NCI-H146 (cell line): ENCODE measurements around the gene CSNK1D.
"Not testable (repeated sequence)": the region's sequence is repeated elsewhere in the genome, so short reads cannot be mapped to it uniquely, and the experiment has no call there.

Source experiments
- DNase-seq: peaks from one replicate; lab custom pipeline; 2025; lab: John Stamatoyannopoulos, UW

Gene CSNK1D

DNA sequence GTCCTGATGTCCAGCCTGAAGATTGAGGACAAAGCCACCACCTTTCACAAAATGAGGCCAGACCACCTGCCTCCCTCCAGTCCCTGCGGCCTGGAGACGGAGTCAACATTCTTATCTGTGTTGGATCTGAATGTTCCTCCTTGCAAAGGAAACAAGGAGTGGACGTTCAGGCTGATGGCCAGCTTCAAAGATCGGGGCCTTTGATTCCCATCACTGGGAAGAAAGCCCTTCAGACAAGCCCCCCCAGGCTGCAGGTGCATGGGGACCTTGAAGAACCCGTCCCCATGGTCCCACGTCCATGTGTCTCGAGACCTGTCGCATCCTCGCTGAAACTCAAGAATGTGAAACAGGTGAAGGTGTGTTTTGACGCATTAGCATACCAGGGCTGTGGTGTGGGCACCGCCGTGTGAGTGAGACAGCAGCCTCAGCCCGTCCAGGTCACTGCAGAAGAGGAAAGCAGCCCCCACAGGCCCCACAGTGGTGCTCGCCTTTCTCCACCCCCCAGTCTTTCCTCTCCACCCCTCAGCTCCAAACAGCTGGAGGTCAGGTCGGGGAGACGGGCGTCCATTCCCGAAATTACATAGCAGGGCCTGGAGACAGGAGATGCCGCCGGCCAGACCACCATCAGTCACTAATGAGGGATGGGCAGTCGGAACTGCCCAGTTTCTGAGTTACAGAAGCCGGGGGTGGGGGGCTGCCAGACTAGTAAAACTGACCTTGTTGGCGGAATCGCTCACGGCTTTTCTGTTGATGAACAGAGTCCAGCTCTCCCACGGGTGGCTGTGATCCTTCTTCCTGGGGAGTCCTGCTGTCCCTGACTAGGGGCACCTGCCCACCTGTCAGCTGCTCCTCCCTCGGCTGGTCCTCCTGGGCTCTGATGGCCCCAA lies 877 bp upstream of the CSNK1D start:
- no peak for DNase-seq

DNA sequence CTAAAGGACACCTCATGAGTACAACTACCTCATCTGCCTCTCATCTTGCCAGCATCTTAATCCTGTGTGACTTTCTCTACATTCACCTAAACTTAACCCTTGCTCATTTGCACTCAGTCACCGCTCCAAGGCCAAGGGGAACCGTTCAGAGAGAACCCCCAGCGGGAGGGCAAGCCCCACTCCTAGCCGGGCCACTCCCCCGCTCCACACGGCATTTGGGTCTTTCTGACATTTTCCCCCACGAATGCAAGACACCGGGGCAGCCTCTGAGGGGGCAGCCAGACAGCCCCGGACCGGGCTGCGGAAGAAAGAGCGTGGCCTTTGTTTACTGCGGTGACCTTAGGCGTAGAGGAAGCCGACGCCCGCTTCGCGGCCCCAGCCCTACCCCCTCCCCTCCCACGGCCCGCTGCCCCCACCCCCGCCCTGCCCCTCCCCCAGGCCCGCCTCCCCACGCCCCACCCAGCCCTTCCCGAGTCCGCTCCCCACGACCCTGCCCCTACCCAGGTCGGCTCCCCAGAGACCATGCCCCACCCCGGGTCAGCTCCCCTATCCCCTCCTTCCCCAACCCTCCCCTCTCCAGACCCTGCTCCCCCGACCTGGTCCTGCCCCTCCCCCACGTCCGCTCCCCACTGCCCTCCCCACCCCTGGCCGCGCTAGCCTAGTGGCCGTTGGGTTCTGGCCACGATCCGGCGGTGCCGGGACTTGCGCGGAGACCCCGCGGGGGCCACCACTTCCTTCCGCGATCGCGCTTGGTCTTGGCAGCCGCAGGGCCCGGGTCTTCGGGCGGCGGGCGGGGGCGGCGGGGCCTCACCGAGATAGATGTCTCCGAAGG lies 789 bp downstream of the CSNK1D start:
- DNase-seq = peak; percentile 63

DNA sequence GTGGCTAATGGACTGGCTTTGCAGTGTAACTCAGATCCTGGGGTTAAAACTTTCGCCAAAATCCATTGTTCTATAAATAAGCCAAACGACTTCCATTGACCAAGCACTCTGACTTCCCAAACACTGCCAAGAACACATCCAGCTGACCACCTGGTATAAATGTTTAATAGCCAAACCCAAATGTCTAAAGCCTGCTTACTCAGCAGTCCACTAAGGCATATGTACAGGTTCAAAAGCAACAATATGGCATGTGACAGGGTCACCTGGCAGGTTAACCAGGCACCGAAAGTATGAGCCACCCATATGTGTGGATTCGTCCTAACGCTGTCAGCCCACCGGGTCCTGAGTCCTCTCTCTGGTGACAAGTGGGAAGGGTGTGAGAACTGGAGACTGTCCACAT lies 2.1 kb downstream of the CSNK1D start:
- no peak for DNase-seq

DNA sequence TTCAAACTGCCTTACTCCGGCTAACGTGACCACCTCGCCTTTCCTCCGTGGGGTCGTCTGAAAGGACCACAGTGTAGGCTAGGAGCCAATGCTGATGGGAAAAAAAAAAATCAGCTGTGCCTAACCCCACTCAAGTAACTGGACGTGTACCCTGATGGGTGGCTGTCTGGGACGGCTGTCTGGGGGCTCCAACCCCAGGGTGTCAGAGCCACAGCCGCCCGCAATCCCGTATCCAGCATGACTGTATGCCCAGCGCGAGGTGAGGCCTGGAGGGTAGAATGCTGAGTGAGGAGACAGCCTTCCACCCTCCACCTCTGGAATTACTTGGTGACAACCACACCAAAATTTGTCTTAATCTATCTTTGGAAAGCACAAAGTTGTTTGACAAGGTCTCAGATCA lies 2.8 kb downstream of the CSNK1D start:
- no peak for DNase-seq

DNA sequence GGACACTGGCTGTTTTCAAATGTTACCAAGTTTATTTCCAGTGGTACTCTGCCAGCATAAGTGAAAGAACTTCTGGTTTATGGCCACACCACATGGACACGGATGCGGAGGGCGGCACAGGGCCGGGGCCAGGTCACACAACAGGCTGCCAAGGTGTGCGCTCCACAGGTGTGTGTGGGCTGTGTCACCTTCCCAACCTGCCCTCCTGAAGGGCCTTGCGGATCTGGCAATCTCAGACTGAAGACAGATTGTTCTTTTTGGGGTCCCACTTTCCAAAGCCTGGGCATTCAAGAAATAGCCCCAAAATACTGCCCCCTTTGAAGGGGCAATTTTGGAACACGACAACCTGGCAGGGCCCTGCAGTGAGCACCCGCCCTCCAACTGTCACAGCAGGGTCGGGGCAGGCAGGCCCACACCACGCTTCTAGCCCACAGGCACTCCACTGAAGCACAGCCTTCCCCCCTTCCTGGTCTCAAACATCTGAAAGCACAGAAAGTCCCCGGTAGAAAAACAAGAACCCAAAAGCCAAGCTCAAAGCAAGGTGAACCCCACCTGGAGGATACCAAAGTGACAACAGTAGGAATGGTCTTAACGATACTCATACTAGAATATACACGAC lies 3.5 kb downstream of the CSNK1D start:
- DNase-seq = no peak

DNA sequence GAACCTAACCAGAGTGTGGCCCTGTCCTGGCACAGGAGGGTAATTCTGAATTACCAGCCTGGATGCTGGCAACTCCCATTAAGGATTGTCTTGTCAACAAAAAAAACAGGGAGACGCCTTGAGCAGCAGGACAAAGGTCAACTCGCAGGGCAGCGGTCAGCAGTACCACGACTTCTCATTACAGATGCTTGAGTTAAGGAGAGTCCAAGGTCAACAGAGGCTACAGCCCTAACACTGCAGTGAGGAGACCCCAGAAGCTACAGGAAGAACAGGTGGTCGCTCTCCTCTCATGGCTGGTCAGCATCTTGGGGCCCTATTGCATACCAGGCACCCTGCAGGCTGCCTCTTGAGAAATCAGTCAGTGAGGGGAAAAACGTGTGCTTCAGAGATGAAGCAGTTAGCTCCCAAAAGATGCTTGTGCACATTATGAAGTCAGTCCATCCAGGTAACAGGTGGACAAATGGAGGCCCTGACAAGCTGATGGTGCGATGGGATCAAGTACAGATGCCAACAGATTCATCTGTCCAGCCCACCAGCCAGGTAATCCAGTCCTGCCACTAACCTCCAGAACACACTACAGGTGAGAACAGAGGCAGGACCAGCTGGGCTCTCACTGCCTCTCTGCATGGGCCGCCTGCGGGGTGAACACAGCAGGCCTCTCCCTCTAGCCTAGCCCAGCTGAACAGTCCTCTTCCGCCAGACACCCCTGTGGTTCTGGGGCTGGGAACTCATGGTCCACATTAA lies 4.2 kb downstream of the CSNK1D start:
- DNase-seq = no peak

DNA sequence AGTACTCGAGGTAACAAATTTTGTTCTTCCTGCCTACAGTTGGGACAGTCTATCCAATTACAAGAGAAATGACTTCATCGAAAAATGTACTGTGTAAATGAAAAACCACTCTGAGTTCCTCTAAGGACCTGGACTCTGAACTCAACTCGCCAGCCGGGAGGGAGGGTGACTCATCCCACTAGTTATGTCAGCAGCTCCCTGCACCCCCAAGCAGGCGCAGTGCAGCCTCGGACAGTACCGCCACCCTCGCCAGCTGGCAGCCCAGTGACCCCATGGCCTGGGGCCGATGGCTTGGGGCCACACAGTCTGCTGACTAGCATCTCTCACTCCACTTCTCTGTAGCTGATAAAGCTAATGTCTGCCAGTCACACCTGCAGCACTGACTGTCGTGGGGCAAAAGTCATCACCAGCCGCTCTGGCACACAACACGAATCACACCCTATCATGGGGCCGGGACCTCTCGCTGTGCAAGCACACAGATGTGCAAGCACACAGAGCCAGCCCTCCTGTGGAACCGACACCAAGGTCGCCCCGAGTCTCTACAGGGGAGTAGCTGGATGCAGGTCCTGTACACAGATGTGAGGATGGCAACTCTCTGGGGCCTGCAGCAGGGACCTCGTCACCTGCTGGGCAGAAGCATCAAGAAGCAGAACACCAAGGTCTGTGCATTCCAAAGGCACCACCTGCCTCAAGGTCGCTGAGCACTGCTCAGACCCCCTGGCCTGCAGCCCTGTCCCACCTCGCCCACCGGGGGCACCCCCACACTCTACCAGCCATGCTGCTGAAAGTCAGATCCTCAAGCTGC lies 5.7 kb downstream of the CSNK1D start:
- DNase-seq = no peak

DNA sequence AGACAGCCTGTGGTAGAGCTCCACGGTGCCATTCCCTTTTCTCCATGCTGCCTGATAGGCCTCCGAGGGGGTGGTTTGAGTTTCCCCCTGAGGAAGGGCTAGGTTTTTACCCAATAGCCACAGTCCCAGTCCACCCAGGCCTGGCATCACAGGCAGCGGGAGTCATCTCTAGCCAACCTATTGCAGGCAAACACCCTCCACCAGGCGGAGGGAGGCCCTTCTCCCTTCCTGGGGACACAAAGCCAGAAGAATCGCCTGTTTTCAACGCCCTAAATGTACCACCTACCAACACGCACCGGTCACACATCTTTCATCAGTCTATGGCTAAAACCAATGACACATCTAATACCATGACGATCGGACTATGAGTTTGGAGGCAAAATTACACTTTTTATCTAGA lies 7.4 kb downstream of the CSNK1D start:
- DNase-seq = no peak

DNA sequence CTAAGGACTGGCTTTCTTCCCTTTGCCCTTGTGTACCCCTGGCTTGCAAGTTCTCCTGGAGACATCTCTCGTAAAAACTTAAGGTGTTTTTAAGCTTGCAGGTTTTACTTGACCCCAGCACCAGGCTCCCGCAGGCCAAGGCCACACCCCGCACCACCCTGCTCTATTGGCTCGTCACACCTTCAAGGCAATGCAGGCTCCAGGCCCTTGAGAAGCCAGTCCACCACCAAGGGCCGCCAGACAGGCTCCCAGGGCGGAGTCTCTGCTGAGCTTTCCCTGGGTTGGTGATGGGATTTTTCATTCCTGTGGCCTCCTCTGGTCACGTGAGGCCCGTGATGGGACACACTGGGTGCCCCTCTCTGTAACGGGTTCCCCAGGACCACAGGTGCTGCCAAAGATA lies 9.9 kb downstream of the CSNK1D start:
- DNase-seq = no peak

DNA sequence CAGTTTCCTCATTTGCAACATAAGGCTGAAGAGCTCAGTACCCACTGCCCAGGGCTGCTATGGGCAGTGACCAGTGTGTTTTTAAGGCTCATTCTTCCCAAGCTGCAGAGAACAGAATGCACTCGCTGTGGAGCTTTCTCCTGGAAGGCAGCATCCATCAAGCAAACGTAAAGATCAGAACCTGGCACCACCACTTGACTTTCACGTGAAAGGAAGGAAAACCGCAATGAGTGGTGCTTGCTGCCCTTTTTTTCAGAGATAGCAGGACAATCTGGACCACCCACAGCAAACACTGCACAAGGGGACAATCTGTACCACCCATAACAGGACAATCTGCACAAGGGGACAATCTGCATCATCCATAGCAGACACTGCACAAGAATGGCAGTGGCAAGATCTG lies 11.2 kb downstream of the CSNK1D start:
- no peak for DNase-seq

DNA sequence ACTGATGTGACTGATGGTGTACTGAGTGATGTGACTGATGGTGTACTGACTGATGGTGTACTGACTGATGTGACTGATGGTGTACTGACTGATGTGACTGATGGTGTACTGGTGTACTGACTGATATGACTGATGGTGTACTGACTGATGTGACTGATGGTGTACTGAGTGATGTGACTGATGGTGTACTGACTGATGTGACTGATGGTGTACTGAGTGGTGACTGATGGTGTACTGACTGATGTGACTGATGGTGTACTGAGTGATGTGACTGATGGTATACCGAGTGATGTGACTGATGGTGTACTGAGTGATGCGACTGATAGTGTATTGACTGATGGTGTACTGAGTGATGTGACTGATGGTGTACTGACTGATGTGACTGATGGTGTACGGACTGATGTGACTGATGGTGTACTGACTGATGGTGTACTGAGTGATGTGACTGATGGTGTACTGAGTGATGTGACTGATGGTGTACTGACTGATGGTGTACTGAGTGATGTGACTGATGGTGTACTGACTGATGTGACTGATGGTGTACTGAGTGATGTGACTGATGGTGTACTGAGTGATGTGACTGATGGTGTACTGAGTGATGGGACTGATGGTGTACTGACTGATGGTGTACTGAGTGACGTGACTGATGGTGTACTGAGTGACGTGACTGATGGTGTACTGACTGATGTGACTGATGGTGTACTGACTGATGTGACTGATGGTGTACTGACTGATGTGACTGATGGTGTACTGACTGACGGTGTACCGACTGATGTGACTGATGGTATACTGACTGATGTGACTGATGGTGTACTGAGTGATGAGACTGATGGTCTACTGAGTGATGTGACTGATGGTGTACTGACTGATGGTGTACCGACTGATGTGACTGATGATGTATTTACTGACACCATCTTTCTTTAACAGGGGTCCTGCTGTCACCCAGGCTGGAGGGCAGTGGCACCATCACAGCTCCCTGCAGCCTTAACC lies 13.2 kb downstream of the CSNK1D start:
- DNase-seq = not testable (repeated sequence)

DNA sequence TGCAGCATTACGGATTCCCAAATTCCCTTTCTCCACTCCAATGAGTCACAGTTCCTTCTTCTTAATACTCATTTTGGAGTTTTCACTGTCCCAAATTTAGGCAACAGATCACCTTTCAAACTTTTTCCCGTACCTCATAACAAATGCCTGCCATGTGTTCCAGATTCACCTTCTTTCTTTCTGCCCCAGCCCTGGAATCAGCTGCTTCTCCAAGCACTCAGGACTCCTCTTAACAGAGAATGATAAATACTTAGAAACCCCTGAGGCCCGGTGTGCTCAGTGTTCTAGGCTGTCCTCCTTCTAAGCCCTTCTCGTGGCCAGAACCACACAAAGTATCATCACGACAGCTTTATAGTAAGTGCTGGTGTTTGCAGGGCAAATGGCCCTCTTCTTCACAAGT lies 14.9 kb downstream of the CSNK1D start:
- DNase-seq = no peak

DNA sequence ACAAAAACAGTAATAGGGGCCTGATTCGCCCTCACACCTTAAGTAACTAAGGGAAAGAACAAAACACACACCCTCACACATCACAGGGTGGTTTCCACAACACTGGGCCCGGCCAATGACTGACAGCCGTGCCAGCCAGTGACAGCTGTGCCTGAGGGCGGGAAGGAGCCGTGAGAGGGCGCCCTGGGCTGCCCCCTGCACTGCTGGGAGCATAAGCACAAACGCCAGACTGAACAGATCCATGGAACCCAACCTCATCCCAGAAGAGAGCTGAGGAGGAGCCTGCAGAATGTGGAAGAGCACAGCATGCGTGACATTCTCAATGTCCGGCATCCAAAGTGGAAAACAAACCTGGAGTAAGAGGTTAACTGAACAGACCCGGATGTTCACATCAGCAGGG lies 16.0 kb downstream of the CSNK1D start:
- no peak for DNase-seq

DNA sequence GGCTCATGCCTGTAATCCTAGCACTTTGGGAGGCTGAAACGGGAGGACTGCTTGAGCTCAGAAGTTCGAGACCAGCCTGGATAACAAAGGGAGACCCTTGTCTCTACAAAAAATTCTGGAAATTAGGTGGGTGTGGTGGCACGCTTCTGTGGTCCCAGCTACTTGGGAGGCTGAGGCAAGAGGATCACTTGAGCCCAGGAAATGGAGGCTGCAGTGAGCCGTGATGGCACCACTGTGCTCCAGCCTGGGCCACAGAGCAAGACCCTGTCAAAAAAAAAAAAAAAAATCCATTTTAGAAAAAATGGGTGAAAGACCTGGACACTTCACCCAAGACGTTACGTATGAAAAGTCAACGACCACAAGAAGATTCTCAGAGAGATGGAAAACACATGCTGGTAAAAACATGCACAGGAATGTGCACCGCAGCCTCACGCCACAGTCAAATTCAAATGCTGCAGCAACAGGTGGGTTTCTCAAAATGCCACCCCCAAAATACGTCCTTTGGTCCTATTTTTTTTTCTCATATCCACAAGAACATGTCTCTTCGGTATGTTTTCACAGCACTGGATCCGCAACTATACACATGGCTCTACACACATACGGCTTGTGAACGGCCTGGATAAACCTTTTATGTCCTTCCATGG lies 17.1 kb downstream of the CSNK1D start:
- no peak for DNase-seq

DNA sequence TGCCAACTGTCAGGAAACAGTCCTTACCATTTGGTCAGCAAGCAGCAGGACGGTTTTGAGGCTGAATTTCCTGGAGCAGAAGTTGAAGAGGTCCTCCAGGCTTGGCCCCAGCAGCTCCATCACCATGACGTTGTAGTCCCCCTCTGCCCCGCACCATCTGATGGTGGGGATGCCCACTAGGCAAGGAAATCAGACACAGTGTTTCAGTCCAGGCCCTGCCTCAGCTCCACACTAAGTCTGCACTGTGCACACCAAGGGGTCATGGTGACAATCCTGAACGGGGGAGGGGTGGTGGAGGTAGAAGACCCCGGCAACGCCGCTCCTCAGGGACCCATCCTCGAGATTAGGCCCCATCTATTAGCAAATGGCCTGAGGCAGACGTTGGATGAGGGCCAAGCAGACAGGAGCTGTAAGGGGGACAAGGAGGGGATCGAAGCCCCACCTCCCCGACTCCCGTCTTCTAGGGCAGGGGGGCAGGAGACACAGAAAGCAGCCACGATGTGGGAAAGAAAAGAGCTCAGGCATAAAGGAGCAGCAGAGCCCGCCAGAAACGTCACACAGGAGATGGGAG lies 18.0 kb downstream of the CSNK1D start:
- DNase-seq = no peak

DNA sequence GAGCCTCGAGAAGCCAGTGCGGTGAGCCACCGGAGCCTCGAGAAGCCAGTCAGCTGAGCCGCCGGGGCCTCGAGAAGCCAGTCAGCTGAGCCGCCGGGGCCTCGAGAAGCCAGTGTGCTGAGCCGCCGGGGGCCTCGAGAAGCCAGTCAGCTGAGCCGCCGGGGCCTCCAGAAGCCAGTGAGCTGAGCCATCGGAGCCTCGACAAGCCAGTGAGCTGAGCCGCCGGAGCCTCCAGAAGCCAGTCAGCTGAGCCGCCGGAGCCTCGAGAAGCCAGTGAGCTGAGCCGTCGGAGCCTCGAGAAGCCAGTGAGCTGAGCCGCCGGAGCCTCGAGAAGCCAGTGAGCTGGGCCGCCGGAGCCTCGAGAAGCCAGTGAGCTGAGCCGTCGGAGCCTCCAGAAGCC lies 18.8 kb downstream of the CSNK1D start:
- DNase-seq = not testable (repeated sequence)

DNA sequence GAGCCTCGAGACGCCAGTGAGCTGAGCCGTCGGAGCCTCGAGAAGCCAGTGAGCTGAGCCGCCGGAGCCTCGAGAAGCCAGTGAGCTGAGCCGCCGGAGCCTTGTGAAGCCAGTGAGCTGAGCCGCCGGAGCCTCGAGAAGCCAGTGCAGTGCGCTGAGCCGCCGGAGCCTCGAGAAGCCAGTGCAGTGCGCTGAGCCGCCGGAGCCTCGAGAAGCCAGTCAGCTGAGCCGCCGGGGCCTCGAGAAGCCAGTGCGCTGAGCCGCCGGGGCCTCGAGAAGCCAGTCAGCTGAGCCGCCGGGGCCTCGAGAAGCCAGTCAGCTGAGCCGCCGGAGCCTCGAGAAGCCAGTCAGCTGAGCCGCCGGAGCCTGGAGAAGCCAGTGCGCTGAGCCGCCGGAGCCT lies 19.4 kb downstream of the CSNK1D start:
- not testable (repeated sequence) for DNase-seq

DNA sequence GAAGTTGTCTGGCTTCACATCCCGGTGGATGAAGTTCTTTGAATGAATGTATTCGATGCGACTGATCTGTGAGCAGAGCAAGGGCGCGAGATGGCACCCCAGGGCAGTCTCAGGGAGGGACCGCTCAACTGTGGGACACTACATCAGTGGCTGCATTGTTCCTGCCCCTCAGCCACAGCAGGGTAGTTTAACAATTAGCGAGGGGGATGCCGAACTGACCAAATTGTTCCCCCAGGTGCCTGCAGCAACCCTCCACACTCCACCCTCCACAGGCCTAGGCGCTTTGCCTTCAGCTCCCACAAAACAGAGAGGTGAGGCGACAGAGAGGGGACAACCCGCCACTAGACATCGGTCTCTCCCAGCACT lies 20.3 kb downstream of the CSNK1D start:
- no peak for DNase-seq

DNA sequence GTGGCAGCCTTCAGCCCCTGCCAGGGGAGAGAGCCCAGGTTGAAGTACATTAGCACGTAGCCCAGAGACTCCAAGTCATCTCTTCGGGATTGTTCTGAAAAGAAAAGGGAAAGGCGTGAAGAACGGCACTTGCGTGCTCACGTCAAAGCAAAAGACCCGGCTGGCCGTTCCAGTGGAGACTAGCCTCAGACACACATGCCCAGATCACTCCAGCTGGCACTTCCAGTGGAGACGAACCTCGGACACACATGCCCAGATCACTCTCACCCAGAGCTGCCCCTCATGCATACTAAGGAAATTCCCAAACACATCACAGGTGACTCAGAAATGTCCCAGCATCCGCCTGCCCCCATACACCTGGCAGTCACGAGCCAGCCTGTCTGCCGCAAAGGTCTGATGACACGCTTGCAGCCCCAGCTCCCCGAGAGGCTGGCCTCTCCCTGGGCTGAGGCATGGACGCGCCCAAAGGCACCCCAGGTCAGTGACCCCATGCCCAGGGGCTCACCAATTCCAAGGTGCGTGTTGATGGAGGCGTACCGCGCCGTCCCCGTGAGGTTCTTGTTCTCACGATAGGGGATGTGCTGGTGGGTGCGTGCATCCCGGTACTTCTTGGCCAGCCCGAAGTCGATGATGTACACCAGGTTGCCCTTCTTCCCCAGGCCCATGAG lies 20.9 kb downstream of the CSNK1D start:
- DNase-seq = no peak
